HG03139 (cell line): Measurements from ENCODE around the gene PTPRC.

ENCODE experiments used
- ATAC-seq: cut with Tn5 transposase; IDR thresholded peaks from one replicate; pipeline ENCODE4 v1.9.1; 2021; ENCODE audit not compliant: unreplicated experiment

The PTPRC gene

DNA sequence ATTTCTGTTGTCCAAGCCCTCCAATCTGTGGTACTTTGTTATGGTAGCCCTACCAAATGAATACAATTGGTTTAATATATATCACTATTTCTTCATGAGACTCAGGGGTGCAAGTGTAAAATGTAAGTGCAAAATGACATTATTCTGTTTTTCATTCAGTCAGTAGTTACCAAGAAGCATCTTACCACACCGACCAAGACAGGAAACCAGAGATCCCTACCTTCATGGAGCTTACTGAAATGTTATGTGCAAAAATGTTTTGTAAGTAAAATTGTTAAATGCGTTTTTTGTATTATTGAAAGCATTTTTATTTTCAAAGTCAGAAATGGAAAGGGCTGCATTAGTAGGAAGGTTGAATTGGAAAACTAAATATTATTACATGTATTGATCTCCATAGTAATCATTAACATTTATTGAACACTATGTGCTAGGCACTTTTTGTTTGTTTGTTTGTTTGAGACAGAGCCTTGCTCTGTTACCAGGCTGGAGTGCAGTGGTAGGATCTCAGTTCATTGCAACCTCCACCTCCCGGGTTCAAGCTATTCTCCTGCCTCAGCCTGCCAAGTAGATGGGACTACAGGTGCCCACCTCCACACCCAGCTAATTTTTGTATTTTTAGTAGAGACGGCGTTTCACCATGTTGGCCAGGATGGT lies 166.8 kb downstream of the PTPRC start:
- no peak for ATAC-seq

DNA sequence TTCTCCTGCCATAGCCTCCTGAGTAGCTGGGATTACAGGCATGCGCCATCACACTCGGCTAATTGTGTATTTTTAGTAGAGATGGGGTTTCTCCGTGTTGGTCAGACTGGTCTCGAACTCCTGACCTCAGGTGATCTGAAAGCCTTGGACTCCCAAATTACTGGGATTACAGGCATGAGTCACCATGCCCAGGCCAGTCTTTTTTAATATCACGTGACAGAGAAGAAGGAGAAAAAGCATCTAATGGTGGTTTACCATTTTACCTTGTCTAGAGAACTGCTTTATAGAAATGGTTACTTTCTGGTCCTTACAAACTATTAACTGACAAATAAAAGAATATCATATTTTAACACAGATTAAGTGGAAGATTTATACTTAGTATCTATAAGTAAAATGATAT lies 168.0 kb downstream of the PTPRC start:
- ATAC-seq: no peak
